NCI-H446 (cell line): ENCODE measurements around the gene BMP4.

Experiments
- DNase-seq, 2 experiments: peaks; one replicate each; lab custom pipeline; 2025; lab: John Stamatoyannopoulos, UW

Gene BMP4

GRCh38 chr14:53964249-53964648 is 7.6 kb upstream of the BMP4 start:
- no peak for DNase-seq

- no peak for DNase-seq
Observed at GRCh38 chr14:53963320-53964227, 6.9 kb upstream of the BMP4 start.

- no peak for DNase-seq
Observed at GRCh38 chr14:53962953-53963319, 6.3 kb upstream of the BMP4 start.

GRCh38 chr14:53958628-53959027 is 2.0 kb upstream of the BMP4 start:
- DNase-seq = no peak

GRCh38 chr14:53957739-53958138 is 1.1 kb upstream of the BMP4 start:
- DNase-seq = no peak

- no peak for DNase-seq
Observed at GRCh38 chr14:53955671-53956426, 776 bp downstream of the BMP4 start.

- DNase-seq = no peak
Observed at GRCh38 chr14:53955229-53955556, 1.4 kb downstream of the BMP4 start.

GRCh38 chr14:53954551-53955228 is 1.9 kb downstream of the BMP4 start:
- no peak for DNase-seq

- DNase-seq = peak in 1 of 2 experiments; percentile 48
Observed at GRCh38 chr14:53953828-53954550, 2.6 kb downstream of the BMP4 start.

- peak; percentile 75 to 93 for DNase-seq
Observed at GRCh38 chr14:53953002-53953827, 3.4 kb downstream of the BMP4 start.

GRCh38 chr14:53952533-53952932 is 4.1 kb downstream of the BMP4 start:
- DNase-seq = no peak

GRCh38 chr14:53951627-53952303 is 4.9 kb downstream of the BMP4 start:
- no peak for DNase-seq

- no peak for DNase-seq
Observed at GRCh38 chr14:53951243-53951626, 5.4 kb downstream of the BMP4 start.

- no peak for DNase-seq
Observed at GRCh38 chr14:53950031-53950793, 6.4 kb downstream of the BMP4 start.

- DNase-seq = no peak
Observed at GRCh38 chr14:53949201-53949600, 7.4 kb downstream of the BMP4 start.

- DNase-seq = no peak
Observed at GRCh38 chr14:53948205-53948884, 8.3 kb downstream of the BMP4 start.

GRCh38 chr14:53947452-53948204 is 9.0 kb downstream of the BMP4 start:
- no peak for DNase-seq

GRCh38 chr14:53947094-53947445 is 9.6 kb downstream of the BMP4 start:
- no peak for DNase-seq
